Measurements from ENCODE around the gene NEK11.
A peak's percentile ranks its signal among the peaks of the same experiment; 100 is the strongest.
"Not testable (repeated sequence)": the region's sequence is repeated elsewhere in the genome, so short reads cannot be mapped to it uniquely, and the experiment has no call there.

NEK11 gene

GRCh38 chr3:131317667-131318066 lies 291.0 kb downstream of the NEK11 start:
- DNase-seq, result no peak

GRCh38 chr3:131323014-131323413 lies 296.3 kb downstream of the NEK11 start:
- no peak for DNase-seq

GRCh38 chr3:131323792-131324191 lies 297.1 kb downstream of the NEK11 start:
- no peak for DNase-seq

- no peak for DNase-seq
Measured at GRCh38 chr3:131324923-131325322, 298.2 kb downstream of the NEK11 start.

- DNase-seq, result no peak
Measured at GRCh38 chr3:131326307-131326706, 299.6 kb downstream of the NEK11 start.

GRCh38 chr3:131328721-131329120 lies 302.0 kb downstream of the NEK11 start:
- DNase-seq, result no peak

- DNase-seq, result no peak
Measured at GRCh38 chr3:131329774-131330173, 303.1 kb downstream of the NEK11 start.

- not testable (repeated sequence) for DNase-seq
Measured at GRCh38 chr3:131331456-131332085, 304.9 kb downstream of the NEK11 start.

GRCh38 chr3:131338948-131339640 lies 312.4 kb downstream of the NEK11 start:
- DNase-seq, result no peak

GRCh38 chr3:131341761-131342160 lies 315.1 kb downstream of the NEK11 start:
- no peak for DNase-seq

- DNase-seq, result no peak
Measured at GRCh38 chr3:131348911-131349310, 322.2 kb downstream of the NEK11 start.

- no peak for DNase-seq
Measured at GRCh38 chr3:131349454-131349853, 322.8 kb downstream of the NEK11 start.

- DNase-seq, result no peak
Measured at GRCh38 chr3:131349946-131350347, 323.3 kb downstream of the NEK11 start.

GRCh38 chr3:131350506-131350905 lies 323.8 kb downstream of the NEK11 start:
- DNase-seq, result no peak

GRCh38 chr3:131353016-131353877 lies 326.6 kb downstream of the NEK11 start:
- no peak for DNase-seq

- DNase-seq, result no peak
Measured at GRCh38 chr3:131353986-131354385, 327.3 kb downstream of the NEK11 start.

GRCh38 chr3:131356006-131356595 lies 329.4 kb downstream of the NEK11 start:
- peak; percentile 20 for DNase-seq

GRCh38 chr3:131357275-131357674 lies 330.6 kb downstream of the NEK11 start:
- no peak for DNase-seq

GRCh38 chr3:131360191-131360755 lies 333.6 kb downstream of the NEK11 start:
- DNase-seq, result no peak

GRCh38 chr3:131361066-131361463 lies 334.4 kb downstream of the NEK11 start:
- DNase-seq, result peak; percentile 80

GRCh38 chr3:131361464-131362421 lies 335.1 kb downstream of the NEK11 start:
- DNase-seq, result peak; percentile 90

- no peak for DNase-seq
Measured at GRCh38 chr3:131363275-131363674, 336.6 kb downstream of the NEK11 start.
